GM12891 (cell line): ENCODE data around the gene FA2H.
"Not testable (repeated sequence)": the region's sequence is repeated elsewhere in the genome, so short reads cannot be mapped to it uniquely, and the experiment has no call there.

Experiments used
- DNase-seq: peaks from one replicate; pipeline ENCODE4 v3.0.0; 2011; ENCODE audit warnings: low spot score; ENCODE audit not compliant: insufficient read length
- FAIRE-seq: peaks from 2 replicates; lab custom pipeline; 2011; peaks lifted over from hg19 to GRCh38; lab: Jason Lieb, UNC
- PAX5 ChIP-seq: IDR thresholded peaks from 2 replicates; pipeline ENCODE4 v1.6.1; 2011; ENCODE audit warnings: low read length, moderate library complexity, mild to moderate bottlenecking; ENCODE audit not compliant: insufficient read depth, severe bottlenecking
- POLR2A ChIP-seq: IDR thresholded peaks from 2 replicates; pipeline ENCODE4 v1.6.1; 2011; ENCODE audit warnings: low read depth, low read length, control low read depth
- POLR2AphosphoS5 ChIP-seq: IDR thresholded peaks from 2 replicates; pipeline ENCODE4 v1.6.1; 2011; ENCODE audit warnings: low read depth, low read length, control low read depth
- POU2F2 ChIP-seq: IDR thresholded peaks from 2 replicates; pipeline ENCODE4 v1.6.1; 2011; ENCODE audit warnings: low read depth, mild to moderate bottlenecking, control low read depth, low read length, moderate library complexity
- SPI1 ChIP-seq: IDR thresholded peaks from 2 replicates; pipeline ENCODE4 v1.6.1; 2011; ENCODE audit warnings: low read depth, low read length, control low read depth
- TAF1 ChIP-seq: IDR thresholded peaks from 2 replicates; pipeline ENCODE4 v1.6.1; 2011; ENCODE audit warnings: low read depth, low read length, control low read depth

The FA2H gene

GRCh38 chr16:74725651-74726455, 48.8 kb downstream of the FA2H start:
- no peak for DNase-seq
- TF ChIP-seq POLR2A (no peak), POU2F2 (no peak), SPI1 (no peak), POLR2AphosphoS5 (no peak), TAF1 (no peak), PAX5 (no peak)
- FAIRE-seq: no peak

DNA sequence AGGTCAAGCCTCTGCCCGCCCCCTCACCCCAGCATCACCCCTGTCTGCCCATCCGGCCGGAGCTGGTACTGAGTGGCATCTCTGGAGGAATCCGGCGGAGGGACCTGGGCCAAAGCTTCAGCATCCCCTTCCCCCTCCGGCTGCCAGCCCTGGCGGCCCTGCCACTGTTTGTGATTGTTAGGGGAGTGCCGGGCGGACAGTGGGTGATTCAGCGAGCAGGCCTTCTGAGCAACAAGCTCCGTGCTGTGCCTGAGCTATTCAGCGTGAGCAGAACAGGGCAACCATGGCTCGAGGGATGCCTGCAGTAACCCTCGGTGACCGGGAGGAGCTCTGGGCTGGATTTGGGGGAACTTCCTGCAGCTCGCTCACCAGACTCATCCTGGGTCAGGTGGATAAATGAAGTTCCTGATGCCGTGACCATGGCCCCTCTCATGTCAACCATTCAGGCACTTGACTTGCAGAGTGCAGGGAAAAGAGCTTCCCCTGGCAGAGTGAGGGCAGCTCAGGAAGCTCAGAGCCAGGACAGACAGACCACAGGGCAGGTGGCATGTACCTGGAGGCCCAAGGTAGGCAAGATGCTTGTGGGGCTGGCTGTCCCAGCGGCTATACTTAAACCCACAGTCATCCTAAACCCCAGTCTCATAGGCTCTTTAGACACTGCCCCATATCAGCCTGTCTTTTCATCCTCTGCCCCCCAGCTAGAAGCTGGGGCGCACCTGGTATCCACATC, 49.6 kb downstream of the FA2H start:
- no peak for DNase-seq
- no peak for TF ChIP-seq POLR2A
- no peak for TF ChIP-seq SPI1
- no peak for TF ChIP-seq POLR2AphosphoS5
- TF ChIP-seq PAX5: no peak
- no peak for TF ChIP-seq POU2F2
- TF ChIP-seq TAF1: no peak
- no peak for FAIRE-seq

GRCh38 chr16:74723256-74723655, 51.4 kb downstream of the FA2H start:
- TF ChIP-seq POLR2AphosphoS5 (no peak), POU2F2 (no peak), POLR2A (no peak), SPI1 (no peak), TAF1 (no peak), PAX5 (no peak)
- FAIRE-seq: no peak

GRCh38 chr16:74722156-74722555, 52.5 kb downstream of the FA2H start:
- not testable (repeated sequence) for DNase-seq, FAIRE-seq

More at GRCh38 chr16:74723256-74723655, 51.4 kb downstream of the FA2H start:
- no peak for DNase-seq

DNA sequence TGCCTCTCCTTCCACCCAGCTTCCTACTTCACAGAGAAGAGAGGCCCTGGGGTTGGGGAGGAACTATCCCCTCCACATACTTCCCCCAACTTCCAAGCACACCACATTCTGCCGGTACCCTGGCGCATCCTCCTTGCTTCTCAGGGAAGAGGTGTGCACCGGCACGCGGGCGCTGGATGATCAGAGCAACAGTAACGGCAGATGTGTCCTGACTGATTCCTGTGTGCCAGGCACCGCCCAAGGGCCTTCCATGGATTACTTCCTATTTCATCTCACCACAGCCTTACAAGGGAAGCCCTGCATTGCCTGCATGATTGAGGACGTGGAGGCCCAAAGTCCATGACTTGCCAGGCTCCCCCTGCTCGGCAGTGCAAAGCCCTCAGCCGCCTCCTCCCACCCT, 52.9 kb downstream of the FA2H start:
- TF ChIP-seq POU2F2 (no peak), POLR2AphosphoS5 (no peak), POLR2A (no peak), SPI1 (no peak), PAX5 (no peak), TAF1 (no peak)
- no peak for FAIRE-seq
- no peak for DNase-seq

DNA sequence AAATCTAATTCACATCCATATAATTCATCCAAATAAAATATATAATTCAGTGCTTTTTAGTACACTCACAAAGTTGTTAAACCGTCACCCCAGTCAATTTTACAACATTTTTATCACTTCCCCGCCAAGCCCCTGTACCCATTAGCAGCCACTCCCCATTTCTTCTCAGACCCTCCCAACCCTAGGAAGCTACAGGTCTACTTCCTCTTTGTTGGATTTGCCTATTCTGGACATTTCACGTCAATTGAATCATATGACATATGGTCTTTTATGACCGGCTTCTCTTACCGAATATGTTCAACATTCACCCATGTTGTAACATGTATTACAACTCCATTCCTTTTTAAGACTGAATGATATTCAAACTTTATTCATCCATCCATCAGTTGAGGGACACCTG, 54.0 kb downstream of the FA2H start:
- DNase-seq: no peak
- no peak for TF ChIP-seq PAX5
- no peak for TF ChIP-seq SPI1
- FAIRE-seq: peak; percentile 9

GRCh38 chr16:74718741-74719610, 55.6 kb downstream of the FA2H start:
- FAIRE-seq: no peak
- TF ChIP-seq TAF1: no peak
- no peak for TF ChIP-seq SPI1
- TF ChIP-seq POLR2AphosphoS5: no peak
- no peak for TF ChIP-seq POU2F2
- no peak for TF ChIP-seq POLR2A
- no peak for TF ChIP-seq PAX5
- DNase-seq: no peak

DNA sequence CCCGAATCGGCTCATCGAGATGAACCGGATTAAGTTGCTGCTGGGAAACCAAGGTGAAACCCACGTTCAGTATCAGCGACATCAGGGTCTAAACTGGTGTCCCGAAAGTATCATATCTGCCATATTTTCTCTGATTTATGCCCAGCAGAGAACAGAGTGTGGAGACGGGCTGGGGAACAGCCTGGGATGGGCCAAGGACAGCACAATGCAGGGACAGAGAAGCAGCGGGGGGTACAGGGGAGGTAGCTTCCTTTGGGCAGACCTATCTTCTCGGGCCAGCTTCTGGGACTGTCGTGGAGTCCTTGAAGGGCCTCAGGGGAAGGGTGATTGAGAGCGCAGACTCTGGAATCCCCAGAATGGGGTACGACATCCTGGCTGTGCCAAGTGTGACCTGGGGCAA, 56.5 kb downstream of the FA2H start:
- TF ChIP-seq SPI1 (no peak), POLR2AphosphoS5 (no peak), PAX5 (no peak), POLR2A (no peak), POU2F2 (no peak), TAF1 (no peak)
- no peak for FAIRE-seq
- no peak for DNase-seq

DNA sequence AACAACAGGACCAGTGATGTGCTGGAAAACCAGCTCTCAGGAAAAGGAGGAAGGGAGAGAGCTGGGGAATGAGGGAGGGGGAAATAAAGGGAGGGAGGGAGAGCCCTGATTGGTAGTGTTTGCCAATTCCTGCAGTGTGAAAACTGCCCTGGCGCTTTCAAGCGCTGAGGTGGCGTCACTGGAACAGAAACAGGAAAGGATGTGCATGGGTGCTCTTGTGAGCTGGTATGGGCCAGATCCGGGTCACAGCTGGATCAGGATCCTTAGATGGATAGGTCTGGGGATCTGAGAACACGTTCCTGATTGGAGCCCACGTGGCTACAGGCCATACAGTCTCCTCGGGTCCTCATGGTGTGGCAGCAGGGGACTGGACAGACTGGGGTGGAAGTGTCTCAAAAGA, 57.3 kb downstream of the FA2H start:
- FAIRE-seq: no peak
- no peak for DNase-seq
- TF ChIP-seq POLR2AphosphoS5: no peak
- TF ChIP-seq POLR2A: no peak
- TF ChIP-seq TAF1: no peak
- TF ChIP-seq POU2F2: no peak
- TF ChIP-seq PAX5: no peak
- TF ChIP-seq SPI1: no peak
